Astrocyte (in vitro differentiated cells and primary cell): ENCODE measurements around the gene TSPAN33.

Source experiments
- CTCF ChIP-seq: IDR thresholded peaks from 2 replicates; pipeline ENCODE4 v1.5.1; 2011; ENCODE audit warnings: low read depth, mild to moderate bottlenecking, inconsistent platforms, low read length, moderate library complexity; ENCODE audit not compliant: insufficient read depth
- EZH2 ChIP-seq: IDR thresholded peaks from 2 replicates; pipeline ENCODE4 v1.6.1; 2012; ENCODE audit warnings: mild to moderate bottlenecking, low read length, inconsistent platforms; ENCODE audit not compliant: insufficient read depth

- no peak for TF ChIP-seq CTCF
- TF ChIP-seq EZH2 = no peak
These were observed 58.7 kb downstream of the TSPAN33 start for GRCh38 chr7:129203050-129203741.
